Uterus (tissue), 2 donors: ENCODE measurements around the gene DOK6.

Experiments
- POLR2A ChIP-seq, 2 donors: fragments of 450-650 bp; IDR thresholded peaks; one replicate each; pipeline ENCODE4 v1.6.1; 2016; ENCODE audit warnings: antibody characterized with exemption in 2 of 2, mild to moderate bottlenecking in 1 of 2, moderate library complexity in 1 of 2
- TF ChIP-seq, protein P1 (sequence below), 4 experiments: fragments of 200-600 bp in 2 of 4; fragments of 450-650 bp in 2 of 4; sonication (generic) in 2 of 4; IDR thresholded peaks; one replicate each; pipeline ENCODE4 v1.5.1; 2016 to 2019; ENCODE audit warnings: antibody characterized with exemption in 4 of 4, mild to moderate bottlenecking in 2 of 4, moderate library complexity in 1 of 4

DNA sequence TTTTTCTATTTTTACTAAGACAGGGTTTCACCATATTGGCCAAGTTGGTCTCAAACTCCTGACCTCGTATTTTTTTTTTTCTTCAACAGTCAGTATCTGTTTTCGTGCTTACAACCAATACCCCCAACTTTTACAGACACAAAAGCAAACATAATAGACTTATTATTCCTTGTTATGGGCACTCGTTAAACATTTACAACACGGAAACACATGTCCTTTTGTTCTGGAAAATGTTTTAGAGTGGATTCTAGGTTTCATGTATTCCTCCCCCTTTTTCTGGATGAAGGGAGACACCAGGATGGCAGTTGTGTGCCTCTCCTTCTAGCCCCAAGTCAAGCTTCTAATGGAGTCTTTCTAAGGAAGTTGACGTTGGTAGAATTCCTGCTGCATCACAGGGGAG is 458.2 kb downstream of the DOK6 start:
- TF ChIP-seq, protein P1, sequence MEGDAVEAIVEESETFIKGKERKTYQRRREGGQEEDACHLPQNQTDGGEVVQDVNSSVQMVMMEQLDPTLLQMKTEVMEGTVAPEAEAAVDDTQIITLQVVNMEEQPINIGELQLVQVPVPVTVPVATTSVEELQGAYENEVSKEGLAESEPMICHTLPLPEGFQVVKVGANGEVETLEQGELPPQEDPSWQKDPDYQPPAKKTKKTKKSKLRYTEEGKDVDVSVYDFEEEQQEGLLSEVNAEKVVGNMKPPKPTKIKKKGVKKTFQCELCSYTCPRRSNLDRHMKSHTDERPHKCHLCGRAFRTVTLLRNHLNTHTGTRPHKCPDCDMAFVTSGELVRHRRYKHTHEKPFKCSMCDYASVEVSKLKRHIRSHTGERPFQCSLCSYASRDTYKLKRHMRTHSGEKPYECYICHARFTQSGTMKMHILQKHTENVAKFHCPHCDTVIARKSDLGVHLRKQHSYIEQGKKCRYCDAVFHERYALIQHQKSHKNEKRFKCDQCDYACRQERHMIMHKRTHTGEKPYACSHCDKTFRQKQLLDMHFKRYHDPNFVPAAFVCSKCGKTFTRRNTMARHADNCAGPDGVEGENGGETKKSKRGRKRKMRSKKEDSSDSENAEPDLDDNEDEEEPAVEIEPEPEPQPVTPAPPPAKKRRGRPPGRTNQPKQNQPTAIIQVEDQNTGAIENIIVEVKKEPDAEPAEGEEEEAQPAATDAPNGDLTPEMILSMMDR (IDR thresholded peaks at IDR 0.05): no peak
- TF ChIP-seq POLR2A (IDR thresholded peaks at IDR 0.05): no peak
